NCI-H2196 treated with DMSO at 0.1 percent for 48 hours (cell line): ENCODE data around the gene THRB.

Source experiments
- DNase-seq: peaks from one replicate; lab custom pipeline; 2025; ENCODE audit not compliant: unreplicated experiment; lab: John Stamatoyannopoulos, UW

Gene THRB

DNA sequence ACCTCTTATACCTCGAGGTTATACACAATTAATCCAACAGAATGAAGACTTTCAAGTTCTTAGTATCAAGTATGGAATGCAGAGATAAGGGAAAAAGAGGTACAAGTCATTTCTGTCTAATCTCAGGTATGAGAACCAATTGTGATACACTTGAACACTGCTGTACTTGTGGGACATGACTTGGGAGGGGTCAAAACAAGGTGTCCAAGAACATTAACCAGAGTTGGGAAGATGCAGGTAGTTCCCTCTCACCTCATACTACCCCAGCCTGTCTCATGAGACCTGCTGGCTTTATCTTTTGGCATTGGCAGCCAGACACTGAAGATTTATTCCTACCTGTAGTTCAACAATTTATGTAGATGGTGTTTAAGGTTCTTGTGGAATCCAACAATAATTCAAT is 339.9 kb downstream of the THRB start:
- DNase-seq: no peak

DNA sequence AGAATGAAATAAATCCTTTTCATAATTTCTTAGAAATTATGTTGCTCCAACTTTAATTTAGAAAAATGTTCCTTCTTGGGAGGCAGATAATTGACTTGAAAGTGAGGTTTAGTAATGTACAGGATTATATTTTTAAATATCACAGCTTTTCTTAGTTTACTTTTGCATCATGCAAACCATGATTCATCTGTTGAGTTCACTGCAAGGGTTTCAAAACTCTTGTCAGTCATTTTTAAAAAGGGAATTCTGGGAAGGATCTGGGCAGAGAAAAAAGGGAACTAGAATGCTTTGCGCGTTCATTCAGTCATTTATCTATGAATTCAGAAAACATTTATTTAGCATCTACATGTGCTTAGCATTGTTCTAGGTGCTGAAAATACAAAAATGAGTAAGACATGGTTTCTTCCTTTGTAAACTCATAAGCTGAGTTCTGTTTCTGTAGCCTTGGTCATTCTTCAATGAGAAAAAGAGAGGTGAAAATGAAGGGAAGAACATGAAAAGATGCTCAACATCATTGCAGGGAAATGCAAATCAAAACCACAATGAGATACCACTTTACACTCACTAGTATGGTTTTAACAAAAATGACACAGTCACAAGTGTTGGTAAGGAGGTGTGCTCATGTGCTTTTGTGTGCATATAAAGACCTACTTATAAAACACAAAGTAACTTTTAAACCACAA is 340.5 kb downstream of the THRB start:
- DNase-seq: no peak

DNA sequence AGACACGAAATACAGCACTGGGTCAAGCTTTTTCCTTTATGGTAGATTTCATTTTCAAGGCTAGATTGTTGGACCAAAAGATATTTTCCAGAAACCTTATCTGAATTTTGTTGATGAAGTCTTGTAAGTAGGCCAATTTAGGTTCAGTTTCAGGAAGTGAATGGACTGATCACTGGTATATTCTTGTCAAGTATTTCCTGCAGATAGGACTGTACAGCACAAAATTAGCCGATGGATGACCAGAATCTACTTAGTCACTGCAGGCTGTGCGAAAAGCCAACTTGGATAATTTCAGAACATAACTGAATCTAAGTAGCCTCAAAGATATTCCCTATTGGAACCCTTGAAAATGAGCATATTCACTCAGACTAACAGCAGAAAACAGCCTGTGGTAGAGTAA is 343.1 kb downstream of the THRB start:
- DNase-seq: no peak

DNA sequence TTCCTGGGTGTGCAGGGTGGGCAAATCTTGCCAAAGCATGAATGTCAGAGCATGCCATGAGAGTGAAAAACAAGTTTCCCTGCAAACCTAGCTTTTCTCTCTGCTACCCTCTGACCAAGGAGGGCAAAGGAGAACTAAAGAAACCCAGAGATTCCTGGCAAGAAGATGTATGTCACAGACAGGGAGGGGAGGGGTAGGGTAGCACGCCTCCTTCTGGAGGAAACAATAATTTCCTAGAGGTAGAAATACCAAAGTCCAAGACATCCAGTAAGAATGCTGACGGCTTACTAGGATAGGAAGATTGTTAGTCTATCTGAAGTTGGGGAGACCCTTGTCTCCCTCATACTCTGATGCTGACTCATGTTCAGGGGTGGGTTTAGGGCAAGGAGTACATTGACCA is 345.6 kb downstream of the THRB start:
- DNase-seq: no peak

DNA sequence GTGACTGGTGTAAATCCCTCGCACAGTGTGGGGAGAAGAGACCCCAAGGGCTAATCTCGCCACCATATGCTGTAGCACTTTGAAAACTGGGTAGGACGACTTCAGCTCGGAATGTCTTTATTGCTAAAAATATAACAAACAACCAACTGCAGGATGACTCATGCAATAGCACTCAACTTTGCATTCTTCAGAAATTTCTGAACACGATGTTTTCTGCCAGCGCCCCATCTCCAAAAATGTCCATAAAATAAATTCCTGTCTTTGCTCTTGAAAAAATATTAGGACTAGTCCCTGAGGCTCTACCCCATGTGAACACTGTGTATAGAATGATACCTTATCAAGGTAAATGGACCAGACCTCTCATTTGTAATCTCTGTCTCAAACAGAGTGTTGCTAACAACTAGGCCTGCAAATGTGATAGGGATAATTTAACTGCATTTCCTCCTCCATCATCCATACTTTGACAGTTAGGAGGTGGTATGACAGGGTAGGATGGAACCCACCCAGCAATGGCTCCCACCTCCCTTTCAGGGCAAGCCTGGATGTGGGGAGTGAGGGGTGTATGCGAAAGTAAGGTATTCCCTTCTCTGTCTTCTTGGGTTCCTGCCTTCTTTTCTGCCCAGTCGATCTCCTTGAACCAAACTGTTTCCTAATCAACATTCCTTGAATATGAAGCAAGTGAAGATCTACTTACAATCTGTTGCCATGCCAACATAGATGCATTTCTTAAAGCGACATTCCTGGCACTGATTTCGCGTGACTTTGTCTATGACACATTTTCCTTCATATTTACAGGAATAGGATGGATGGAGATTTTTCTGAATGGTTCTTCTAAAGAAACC is 348.4 kb downstream of the THRB start:
- DNase-seq: no peak

DNA sequence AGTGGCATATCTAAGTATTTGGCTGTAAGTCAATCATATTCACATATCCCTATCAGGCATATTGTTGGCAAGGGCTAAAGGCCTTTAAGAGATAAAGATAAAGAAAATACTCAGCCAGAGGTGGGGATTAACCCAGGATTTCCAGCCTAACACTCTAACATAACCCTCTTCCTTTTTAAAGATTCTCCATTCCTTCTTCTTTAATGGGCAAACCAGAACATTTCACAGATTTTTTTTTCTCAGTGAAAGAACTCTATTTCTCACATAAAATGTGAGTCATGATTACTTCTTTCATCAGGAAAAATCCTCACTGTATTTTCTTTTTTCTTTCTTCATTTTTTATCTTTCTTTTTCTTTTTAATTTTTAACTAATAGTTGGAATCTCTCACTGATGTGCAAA is 349.2 kb downstream of the THRB start:
- DNase-seq: no peak

DNA sequence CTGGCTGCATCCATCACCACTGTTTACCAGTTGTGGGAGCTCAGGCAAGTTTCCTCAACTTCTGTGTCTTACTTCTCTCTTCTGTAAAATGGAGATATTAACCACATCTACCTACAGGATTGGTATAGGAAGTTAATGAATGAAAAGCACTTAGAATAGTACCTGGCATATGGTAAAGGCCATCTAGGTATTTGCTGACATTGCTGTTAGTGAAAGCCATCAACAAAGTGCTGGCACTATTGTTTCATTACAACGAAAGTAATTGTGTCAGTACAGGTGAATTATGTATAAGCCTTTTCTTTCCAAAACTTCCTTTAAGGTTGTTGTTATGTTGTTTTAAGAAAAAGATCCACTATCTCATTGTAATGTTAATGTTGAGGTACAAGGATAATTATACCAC is 352.5 kb downstream of the THRB start:
- no peak for DNase-seq

DNA sequence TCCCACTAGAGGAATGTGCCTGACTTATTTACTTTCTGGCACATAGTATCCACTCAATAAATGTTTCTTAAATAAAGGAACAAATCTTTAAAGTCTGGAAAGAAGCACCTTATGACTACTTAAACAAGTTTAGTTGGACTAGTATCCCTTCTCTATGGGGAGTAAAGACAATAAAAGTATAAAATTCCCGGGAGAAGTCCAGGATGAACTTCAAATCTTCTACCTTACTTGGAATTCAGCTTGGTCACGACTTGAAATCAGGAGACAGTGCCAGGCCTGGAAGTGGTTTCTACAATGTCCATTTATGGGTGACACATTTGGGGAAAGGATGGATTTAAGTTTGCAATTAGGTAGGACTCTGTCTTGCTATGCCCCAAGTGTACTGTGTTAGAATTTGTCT is 353.1 kb downstream of the THRB start:
- no peak for DNase-seq

DNA sequence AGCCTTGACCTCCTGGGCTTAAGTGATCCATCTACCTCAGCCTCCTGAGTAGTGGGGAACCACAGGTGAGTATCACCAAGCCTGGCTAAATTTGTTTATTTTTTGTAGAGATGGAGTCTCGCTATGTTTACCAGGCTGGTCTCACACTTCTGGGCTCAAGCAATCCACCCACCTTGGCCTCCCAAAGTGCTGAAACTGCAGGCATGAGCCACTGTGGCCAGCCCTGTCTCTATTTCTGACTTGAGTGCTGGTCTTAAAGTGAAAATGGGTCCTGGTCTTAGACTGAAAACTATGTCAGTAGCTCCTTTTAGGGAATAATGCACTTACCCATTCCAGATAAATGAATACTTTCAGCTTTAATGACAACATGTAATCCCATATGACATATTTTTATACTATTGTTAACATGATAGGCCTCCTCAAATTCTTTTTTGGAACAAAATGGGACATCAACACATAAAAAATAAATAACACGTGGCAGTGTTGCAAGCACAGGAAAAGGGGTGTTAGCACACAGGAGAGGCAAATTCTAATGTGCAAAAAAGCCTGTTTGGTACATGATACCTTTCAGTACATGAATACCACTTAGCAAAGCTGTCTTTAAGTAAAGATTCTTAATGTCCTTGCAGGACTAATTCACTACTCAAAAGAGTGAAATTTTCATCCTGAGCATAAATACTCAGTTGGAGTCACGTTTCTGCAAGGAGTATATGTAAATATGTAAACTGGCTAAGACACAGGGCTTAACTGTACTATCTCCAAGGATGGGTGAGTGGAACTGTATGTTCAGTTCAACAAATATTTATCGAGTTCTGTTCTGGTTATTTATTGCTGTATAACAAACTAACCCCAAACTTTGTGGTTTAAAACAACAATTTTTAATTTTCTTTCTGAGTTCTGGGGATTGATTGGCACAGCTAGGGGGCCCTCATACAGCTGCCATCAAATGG is 354.9 kb downstream of the THRB start:
- DNase-seq: no peak

DNA sequence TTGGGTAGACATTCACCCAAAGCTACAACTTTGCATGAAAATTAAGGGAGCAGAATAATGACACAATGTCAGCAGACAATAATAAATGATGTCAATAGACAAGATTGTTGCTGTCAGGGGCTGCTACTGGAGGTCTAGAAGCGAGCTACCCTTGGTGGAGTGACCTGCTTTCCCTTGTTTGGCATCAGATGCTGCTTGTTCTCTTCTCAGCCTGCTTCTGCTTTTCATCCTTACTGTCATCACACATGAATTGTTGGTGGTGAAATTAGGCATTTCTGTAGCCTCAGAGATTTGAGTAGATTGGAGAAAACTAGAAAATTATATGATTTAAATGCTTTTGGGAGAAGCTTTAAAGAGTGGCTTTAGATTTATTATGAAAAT is 355.8 kb downstream of the THRB start:
- no peak for DNase-seq

DNA sequence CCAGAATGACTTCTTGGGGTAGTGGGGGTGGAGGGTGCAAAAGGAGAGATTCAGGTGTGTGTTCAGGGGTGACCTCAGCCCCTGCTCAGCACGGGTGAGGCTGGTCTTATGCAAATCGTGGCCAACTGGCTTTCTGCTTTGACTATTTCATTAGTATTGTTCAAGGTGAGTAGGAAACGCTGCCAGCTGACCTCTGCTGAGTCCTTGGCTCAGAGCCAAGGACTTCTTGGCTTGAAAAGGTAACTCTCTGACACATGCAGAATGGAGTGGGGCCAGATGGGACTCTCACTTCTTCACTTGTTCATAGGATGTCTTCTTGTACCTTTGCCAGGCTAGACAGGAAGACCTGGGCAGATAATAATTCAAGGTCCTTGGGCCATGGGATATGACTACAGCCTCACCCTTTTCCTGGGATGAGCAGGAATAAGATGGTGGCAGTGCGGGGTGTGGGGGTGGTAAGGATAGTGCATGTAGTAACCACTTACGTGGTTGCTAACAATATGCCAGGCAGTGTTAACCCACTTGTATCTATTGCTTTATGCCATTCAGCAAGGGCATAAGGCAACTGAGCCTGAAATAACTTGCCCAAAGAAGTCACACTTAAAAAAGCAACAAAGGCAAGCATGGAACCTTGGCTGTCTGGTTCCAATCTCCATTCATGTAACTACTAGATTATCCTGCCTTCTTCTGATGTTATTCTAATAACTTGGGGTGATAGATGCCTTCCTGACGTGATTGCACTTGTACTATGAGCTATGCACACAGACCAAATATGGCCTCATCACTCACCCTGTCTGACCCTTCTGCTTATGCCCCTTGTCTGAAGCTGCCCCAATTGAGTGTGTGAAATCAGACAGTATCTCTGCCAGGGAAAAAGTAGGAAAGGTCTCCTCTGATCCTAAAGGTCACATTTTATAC is 356.4 kb downstream of the THRB start:
- DNase-seq: peak; percentile 30

DNA sequence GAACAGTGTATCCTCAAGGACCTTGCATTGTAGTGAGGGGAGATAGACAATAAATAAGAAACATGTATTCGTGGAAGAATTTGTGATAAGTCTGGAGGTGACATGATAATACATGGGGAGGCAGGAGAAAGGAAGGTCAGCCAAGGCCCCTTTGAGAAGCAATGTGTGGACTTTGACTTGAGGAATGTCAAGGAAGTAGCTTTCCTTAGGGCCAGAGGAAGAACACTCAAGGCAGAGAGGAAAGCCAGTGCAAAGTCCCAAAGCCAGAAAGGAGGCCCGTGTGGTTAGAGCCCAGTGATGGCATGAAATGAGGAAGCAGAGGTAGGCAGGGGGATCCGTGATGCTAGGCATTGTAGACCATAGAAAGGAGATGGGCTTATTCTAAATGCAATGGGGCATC is 357.3 kb downstream of the THRB start:
- no peak for DNase-seq

DNA sequence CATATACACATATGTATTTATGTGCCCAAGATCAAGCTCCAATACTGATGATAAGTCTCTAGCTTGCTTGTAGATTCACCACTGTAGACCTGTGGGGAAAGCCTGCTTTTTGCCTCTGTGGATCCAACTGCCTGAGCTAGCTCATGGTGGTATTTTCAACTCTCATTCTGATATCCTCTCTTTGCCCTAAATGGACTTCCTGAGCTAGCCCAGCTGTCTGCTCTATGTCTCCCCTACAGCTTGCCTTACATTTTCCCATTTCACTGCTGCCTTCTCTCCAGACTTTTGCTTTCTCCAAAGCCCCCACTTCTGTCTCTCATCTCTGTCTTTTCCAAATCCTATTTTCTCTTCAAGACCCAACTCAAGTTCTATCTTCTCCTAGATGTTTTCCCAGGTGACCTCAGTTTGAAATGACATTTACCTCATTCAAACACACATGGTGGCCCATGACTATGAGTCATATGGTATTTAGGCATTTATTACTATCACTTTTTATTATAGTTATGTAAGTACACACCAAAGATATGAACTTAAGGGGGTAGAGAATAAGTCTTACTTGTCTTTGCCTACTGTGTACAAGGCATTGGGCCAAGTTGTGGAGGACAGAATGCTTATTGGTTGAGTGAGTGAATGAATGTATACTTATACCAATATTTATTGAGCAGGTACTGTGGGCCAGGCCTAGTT is 357.9 kb downstream of the THRB start:
- DNase-seq: no peak

DNA sequence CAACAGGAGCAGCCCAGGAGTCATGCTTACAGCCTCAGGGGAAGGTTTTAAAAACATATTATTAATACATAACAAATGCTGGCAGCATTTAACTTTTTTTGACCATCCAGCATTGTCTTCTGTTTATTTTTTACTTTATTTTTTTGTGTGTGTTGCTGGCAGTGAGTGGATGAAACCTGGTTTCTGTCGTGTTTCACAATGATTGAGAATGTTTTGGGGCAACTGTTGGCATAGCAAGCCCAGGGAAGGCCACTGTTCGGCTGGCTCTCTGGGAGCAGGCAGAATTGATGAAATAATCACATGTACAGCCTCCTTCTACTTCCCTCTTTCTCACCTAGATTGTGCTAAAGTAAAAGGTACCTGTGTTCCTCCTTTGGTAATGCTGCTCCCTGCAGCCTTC is 359.4 kb downstream of the THRB start:
- DNase-seq: no peak

DNA sequence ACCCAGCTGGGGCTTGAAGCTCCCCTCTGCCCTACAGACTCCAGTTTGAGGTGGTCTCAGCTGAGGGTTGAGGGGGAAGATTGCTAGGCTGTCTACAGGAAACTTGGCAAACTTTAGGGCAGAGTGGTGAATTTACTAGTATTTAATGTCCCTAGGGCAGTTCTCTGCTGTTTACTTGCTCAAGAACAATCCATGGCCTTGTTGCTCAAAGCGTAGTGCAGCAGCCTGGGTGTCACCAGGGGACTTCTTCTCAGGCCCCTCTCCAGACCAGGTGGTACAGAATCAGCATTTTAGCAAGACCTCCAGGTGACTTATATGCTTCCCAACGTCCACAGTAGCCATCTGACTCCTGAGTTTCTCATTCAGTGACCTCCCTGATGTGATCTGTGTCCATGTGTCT is 360.7 kb downstream of the THRB start:
- DNase-seq: no peak

DNA sequence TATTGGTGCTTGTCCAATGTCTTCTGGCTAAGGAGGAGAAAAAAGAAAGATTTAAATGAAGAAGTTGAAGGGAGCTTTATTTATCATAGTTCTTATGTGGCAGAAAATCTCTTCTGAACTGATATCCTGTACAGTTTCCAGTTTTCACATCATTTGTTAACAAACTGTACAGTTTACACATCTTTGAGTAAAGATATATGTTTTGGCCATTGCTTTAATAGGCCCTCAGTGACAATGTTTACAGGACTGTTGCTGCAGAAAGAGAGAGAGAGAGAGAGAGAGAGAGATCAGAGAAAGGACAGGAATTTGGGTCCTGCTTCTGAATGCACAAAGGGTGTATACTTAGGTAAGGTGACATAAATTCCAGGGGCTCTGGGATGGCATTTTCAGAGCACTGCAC is 361.2 kb downstream of the THRB start:
- no peak for DNase-seq

DNA sequence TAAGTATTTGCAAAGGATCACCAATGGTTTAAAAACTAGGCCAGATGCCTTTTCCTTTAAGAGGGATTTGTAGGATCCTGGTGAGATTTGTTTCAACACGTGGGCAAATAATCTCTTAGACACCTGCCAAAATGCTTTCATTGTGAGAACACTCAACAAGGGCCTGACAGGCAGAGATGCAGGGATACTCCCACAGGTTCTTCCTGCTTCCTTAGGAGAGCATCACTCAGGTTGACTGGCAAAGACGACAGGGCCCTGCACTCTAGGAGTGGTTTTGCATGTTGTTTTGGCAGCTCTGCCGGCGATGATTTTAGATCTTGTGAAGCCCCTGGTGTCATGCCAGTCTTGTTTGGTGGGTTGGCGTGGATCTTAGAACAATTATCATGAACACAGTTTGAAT is 365.1 kb downstream of the THRB start:
- no peak for DNase-seq

DNA sequence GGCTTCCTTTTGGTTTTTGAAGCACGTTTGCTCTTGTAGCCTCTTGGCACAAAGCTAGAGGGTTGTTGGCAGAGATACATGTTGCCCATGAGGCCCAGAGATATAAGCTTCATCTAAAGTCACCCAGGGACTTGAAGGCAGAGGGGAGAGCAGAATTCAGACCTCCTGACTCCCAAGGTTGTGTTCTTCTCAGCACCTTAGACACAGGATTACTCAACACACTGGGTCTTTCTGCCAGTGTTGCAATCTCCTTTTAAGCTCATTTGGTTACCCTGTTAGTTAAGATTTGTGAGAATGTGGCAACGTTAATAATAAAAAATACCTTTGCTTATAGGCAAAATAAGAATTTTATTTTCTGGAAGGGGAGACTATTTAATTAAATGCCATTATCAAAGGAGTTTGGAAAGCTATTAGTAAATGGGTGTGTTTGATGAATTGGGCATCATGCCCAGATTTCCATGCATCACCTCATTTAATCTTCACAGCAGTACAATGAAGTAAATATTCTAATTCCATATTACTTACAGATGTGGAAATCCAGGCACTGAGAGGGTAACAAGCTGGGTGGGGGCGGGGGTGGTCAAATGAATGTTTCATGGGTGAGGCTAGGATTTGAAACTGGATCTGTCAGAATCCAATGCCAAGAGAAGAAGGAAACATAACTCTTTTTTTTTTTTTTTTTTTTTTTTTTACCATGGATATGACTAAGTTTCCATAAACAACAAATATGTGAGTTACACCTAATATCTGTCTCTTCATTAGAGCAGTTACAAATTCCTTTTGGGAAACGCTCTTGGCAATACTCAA is 366.2 kb downstream of the THRB start:
- no peak for DNase-seq

DNA sequence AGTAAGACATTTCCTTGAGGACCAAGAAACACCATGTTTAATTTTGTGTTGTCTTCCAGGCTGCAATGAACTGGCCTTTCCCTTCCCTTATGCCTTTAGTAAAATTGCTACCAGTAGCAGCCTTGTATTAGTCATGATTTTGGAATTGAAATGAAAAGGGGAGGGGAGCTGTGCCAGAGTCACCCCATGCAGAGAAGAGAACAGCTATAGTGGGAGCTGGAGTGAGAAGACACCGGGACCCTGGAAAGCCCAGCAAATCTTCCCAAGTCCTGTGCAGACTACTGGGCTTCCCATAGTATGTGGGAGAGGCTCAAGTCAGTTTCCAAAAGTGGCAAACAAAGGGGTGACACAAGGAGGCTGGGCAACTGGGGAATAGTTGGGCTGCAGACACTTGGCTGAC is 371.1 kb downstream of the THRB start:
- DNase-seq: no peak
